ENCODE measurements around the gene NKIRAS1.
A peak's percentile ranks its signal among the peaks of the same experiment; 100 is the strongest.

DNA sequence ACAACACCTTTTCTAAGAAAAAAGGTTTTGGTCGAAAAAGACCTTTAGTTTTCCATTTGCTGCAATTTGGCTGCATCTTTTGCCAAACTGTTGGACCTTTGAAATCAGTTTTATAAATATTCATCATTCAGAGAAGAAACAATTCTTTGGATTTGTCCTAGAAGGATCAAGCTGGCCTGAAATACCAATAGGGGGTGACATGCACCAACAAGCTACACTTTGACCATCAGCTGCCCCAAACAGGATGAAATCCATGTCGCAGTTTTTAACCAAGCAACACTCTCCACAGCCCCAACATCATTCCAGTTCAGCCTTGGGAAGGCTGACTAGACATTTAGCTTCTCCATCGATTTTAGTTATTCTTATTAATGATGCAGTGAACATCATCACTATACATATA lies 9.9 kb upstream of the NKIRAS1 start:
- TF ChIP-seq, protein P1, sequence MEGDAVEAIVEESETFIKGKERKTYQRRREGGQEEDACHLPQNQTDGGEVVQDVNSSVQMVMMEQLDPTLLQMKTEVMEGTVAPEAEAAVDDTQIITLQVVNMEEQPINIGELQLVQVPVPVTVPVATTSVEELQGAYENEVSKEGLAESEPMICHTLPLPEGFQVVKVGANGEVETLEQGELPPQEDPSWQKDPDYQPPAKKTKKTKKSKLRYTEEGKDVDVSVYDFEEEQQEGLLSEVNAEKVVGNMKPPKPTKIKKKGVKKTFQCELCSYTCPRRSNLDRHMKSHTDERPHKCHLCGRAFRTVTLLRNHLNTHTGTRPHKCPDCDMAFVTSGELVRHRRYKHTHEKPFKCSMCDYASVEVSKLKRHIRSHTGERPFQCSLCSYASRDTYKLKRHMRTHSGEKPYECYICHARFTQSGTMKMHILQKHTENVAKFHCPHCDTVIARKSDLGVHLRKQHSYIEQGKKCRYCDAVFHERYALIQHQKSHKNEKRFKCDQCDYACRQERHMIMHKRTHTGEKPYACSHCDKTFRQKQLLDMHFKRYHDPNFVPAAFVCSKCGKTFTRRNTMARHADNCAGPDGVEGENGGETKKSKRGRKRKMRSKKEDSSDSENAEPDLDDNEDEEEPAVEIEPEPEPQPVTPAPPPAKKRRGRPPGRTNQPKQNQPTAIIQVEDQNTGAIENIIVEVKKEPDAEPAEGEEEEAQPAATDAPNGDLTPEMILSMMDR (conservative IDR thresholded peaks at IDR 0.05), result peak; percentile 24; the same call in 1 of the 2 replicates
- no peak for TF ChIP-seq ZFX (IDR thresholded peaks at IDR 0.05)

Data from C4-2B (cell line).